Naive thymus-derived CD4-positive, alpha-beta T cell (primary cell): ENCODE data around the gene PTPRG. TPM values are rescaled to one million over a fixed set of nuclear protein-coding genes. Genes with fewer than 3 reads are reported as not detected.

Experiments used
- ATAC-seq: fragments of 150-1000 bp; cut with Tn5 transposase; 2 replicates; pipeline ENCODE4 v1.10.0; 2021; ENCODE audit warnings: mild to moderate bottlenecking, moderate library complexity
- CTCF ChIA-PET: fragments of 350-600 bp; sonication (Branson Sonifier 250); formaldehyde crosslinking; loops from one replicate; lab custom pipeline; 2021; ENCODE audit warnings: antibody characterized with exemption; lab: Charles Lee
- POLR2A ChIA-PET: fragments of 350-600 bp; sonication (Branson Sonifier 250); formaldehyde crosslinking; loops from one replicate; lab custom pipeline; 2021; ENCODE audit warnings: antibody characterized with exemption, inconsistent platforms; lab: Charles Lee
- DNase-seq, 9 donors: peaks; one replicate each; pipeline versions ENCODE4 v3.0.0 to v3.0.0-alpha.2; 2020 to 2022; ENCODE audit warnings: mixed read lengths in 1 of 9
- H3K27ac ChIP-seq: one replicate; pipeline ENCODE4 v1.7.0; 2013; ENCODE audit warnings: mild to moderate bottlenecking, low read depth, low read length, moderate library complexity
- H3K27me3 ChIP-seq, 2 donors: one replicate each; pipeline ENCODE4 v1.7.0; 2013; ENCODE audit warnings: low read length in 2 of 2, mild to moderate bottlenecking in 2 of 2, moderate library complexity in 2 of 2; ENCODE audit not compliant: control insufficient read depth in 2 of 2, insufficient read depth in 2 of 2
- H3K36me3 ChIP-seq, 3 experiments: 1 replicate in 2 of 3; 2 replicates in 1 of 3; pipeline ENCODE4 v1.7.0; 2013; ENCODE audit warnings: low read length in 3 of 3, mild to moderate bottlenecking in 3 of 3, moderate library complexity in 1 of 3; ENCODE audit not compliant: insufficient read depth in 3 of 3, control insufficient read depth in 2 of 3
- H3K4me1 ChIP-seq, 2 donors: one replicate each; pipeline ENCODE4 v1.7.0; 2013; ENCODE audit warnings: low read length in 2 of 2, mild to moderate bottlenecking in 2 of 2, moderate library complexity in 1 of 2; ENCODE audit not compliant: control insufficient read depth in 2 of 2, insufficient read depth in 2 of 2
- H3K4me3 ChIP-seq: 2 replicates; pipeline ENCODE4 v1.7.0; 2013; ENCODE audit warnings: mild to moderate bottlenecking, low read length
- H3K9me3 ChIP-seq, 3 experiments: 1 replicate in 2 of 3; 2 replicates in 1 of 3; pipeline ENCODE4 v1.7.0; 2013; ENCODE audit warnings: low read length in 3 of 3; ENCODE audit not compliant: control insufficient read depth in 2 of 3
- H3K27ac Mint-ChIP-seq, 9 donors: one replicate each; pipeline ENCODE4 v1.8.0; 2020 to 2022; ENCODE audit warnings: mixed read lengths in 9 of 9, mild to moderate bottlenecking in 8 of 9, moderate library complexity in 5 of 9, inconsistent platforms in 2 of 9
- H3K27me3 Mint-ChIP-seq, 5 donors: one replicate each; pipeline ENCODE4 v1.8.0; 2021 to 2022; ENCODE audit warnings: mixed read lengths in 5 of 5, mild to moderate bottlenecking in 1 of 5
- H3K36me3 Mint-ChIP-seq, 5 donors: one replicate each; pipeline ENCODE4 v1.8.0; 2020 to 2022; ENCODE audit warnings: mixed read lengths in 5 of 5, mild to moderate bottlenecking in 3 of 5, inconsistent platforms in 1 of 5
- H3K4me1 Mint-ChIP-seq, 7 donors: one replicate each; pipeline ENCODE4 v1.8.0; 2020 to 2022; ENCODE audit warnings: mixed read lengths in 7 of 7, mild to moderate bottlenecking in 3 of 7, inconsistent platforms in 1 of 7
- H3K4me3 Mint-ChIP-seq, 10 donors: one replicate each; pipeline ENCODE4 v1.8.0; 2020 to 2022; ENCODE audit warnings: mild to moderate bottlenecking in 10 of 10, mixed read lengths in 10 of 10, moderate library complexity in 6 of 10, inconsistent platforms in 2 of 10
- H3K9me3 Mint-ChIP-seq, 11 donors: one replicate each; pipeline ENCODE4 v1.8.0; 2020 to 2022; ENCODE audit warnings: mixed read lengths in 11 of 11, mild to moderate bottlenecking in 4 of 11, inconsistent platforms in 1 of 11, moderate library complexity in 1 of 11
- intact Hi-C, 2 donors: fragments of 100-400 bp; cut with micrococcal nuclease; formaldehyde crosslinking; loops; one replicate each; pipeline ENCODE4 v1.15.1; 2023
- polyA plus RNA-seq, 2 donors: library from polyadenylated mRNA; unstranded; fragments of 300-500 nt; fragmentation: Illumina TruSeq; gene quantifications; one replicate each; pipeline ENCODE4 v1.2.3, GENCODE V29; 2021
- total RNA-seq, 6 experiments: library from RNA in 5 of 6; stranded (reverse) in 5 of 6; gene quantifications; 1 replicate in 5 of 6; 2 replicates in 1 of 6; pipeline ENCODE4 v1.2.3 and lab custom pipeline; 2021 to 2026

The PTPRG gene
- total and polyA plus RNA-seq, 7 experiments from 2014 or later: 0.17 to 1.7 TPM; not detected in 5

DNA sequence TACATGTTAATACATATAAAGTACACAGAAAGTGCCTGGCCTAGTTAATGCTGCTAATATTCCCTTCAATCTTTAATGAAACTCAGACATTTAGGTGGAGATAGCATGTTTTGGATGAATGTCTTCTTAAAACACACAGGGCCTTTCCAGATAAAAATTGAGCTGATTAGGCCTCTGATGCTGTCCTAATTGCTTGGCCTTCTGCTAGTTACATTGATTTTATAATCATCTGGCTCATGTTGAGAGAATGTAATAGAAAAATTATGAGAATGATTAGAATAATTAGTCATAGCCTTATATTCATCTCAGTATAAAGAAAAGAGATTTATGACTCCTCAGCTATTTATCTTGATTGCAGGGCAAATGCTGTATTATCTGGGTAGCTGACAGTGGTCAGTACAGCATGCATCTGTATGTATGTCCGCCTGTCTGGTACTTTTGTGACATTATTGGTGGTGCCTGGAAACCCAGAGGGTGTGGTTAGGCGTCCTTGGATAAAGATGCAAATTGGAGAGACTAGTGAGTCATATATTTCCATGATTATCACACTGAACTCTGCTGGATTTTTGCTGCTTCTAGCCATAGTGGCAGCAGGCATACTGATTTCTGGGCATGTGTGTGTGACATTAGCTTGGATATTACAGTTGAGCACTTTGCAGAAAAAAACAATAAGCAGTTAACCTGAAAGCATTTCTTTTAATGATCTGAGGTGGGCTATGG is 691.2 kb downstream of the PTPRG start:
- POLR2A ChIA-PET: no interaction called here
- H3K36me3 ChIP-seq: no peaks in the 10 kb centered on the region
- peaks cover 0 to 18% (median 9%) of the 10 kb centered on the region in 5 donors for H3K27me3 Mint-ChIP-seq
- DNase-seq (no peak), ATAC-seq (no peak)
- no peaks in the 10 kb centered on the region for H3K27me3 ChIP-seq
- H3K27ac Mint-ChIP-seq: no peak overlapping the region
- no peaks in the 10 kb centered on the region for H3K36me3 Mint-ChIP-seq
- H3K27ac ChIP-seq: no peak overlapping the region
- CTCF ChIA-PET: no interaction called here
- H3K9me3 ChIP-seq: no peaks in the 10 kb centered on the region
- no peaks in the 10 kb centered on the region for H3K4me1 Mint-ChIP-seq
- no peaks in the 10 kb centered on the region for H3K4me1 ChIP-seq
- H3K9me3 Mint-ChIP-seq: no peaks in the 10 kb centered on the region
- intact Hi-C loops: no loop called here
- no peak overlapping the region for H3K4me3 ChIP-seq
- no peak overlapping the region for H3K4me3 Mint-ChIP-seq

DNA sequence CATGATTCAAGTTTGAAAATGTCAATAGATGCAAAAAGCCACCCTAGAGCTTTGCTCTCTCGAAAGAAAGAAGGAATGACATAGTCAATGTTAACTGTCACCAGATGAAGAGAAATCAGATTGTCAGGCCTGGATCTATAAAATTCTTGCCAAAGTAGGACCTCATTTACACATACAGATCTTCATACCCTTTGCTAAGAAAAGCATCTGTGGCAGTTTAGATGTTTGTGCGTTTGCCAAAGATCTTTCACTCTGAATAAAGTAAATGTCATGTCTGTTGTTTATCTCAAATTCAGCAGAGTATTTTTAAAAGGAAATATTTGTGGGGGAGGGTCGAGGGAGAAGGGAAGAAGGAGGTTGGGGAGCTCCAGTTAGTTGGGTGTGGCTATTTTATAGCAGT is 692.6 kb downstream of the PTPRG start:
- Mint-ChIP-seq H3K9me3 (peaks cover 0 to 1% (median 0%) of the 10 kb centered on the region in 11 donors), H3K36me3 (no peaks in the 10 kb centered on the region), H3K4me1 (no peaks in the 10 kb centered on the region), H3K27ac (no peak overlapping the region), H3K4me3 (no peak overlapping the region), H3K27me3 (peaks cover 0 to 11% (median 8%) of the 10 kb centered on the region in 5 donors)
- no peak overlapping the region for H3K27ac ChIP-seq
- no peaks in the 10 kb centered on the region for H3K4me1 ChIP-seq
- POLR2A ChIA-PET: no interaction called here
- no peaks in the 10 kb centered on the region for H3K36me3 ChIP-seq
- CTCF ChIA-PET: no interaction called here
- H3K27me3 ChIP-seq: no peaks in the 10 kb centered on the region
- no peak overlapping the region for H3K4me3 ChIP-seq
- intact Hi-C loops: no loop called here
- DNase-seq (no peak), ATAC-seq (no peak)
- H3K9me3 ChIP-seq: no peaks in the 10 kb centered on the region

DNA sequence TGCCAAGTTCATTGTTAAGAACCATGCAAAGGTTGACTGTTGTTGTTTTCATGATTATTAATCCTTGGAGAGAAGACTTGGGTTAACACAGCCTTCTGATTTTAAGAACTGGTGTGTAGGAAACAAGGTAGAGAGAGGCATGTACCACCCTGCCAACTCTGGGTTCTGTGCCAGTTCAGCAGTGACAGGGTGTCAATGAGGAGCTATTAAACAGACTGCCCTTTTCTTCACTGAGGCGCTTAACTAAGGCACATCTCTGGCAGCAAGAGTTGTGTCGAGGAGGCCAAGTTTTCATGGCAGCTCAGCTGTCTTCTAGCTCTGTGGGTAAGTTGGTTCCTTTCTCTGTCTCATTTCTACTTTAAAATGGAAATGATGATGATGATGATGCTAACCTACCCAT is 694.4 kb downstream of the PTPRG start:
- H3K27ac ChIP-seq: no peak overlapping the region
- H3K27ac Mint-ChIP-seq: no peak overlapping the region
- no peak overlapping the region for H3K4me3 Mint-ChIP-seq
- H3K36me3 Mint-ChIP-seq: no peaks in the 10 kb centered on the region
- CTCF ChIA-PET: no interaction called here
- POLR2A ChIA-PET: no interaction called here
- H3K4me1 Mint-ChIP-seq: no peaks in the 10 kb centered on the region
- no peaks in the 10 kb centered on the region for H3K4me1 ChIP-seq
- peaks cover 0 to 16% (median 5%) of the 10 kb centered on the region in 5 donors for H3K27me3 Mint-ChIP-seq
- H3K4me3 ChIP-seq: no peak overlapping the region
- peaks cover 0 to 6% (median 0%) of the 10 kb centered on the region in 11 donors for H3K9me3 Mint-ChIP-seq
- intact Hi-C loops: no loop called here
- H3K9me3 ChIP-seq: no peaks in the 10 kb centered on the region
- H3K36me3 ChIP-seq: no peaks in the 10 kb centered on the region
- no peaks in the 10 kb centered on the region for H3K27me3 ChIP-seq
- ATAC-seq: no peak
- no peak for DNase-seq

DNA sequence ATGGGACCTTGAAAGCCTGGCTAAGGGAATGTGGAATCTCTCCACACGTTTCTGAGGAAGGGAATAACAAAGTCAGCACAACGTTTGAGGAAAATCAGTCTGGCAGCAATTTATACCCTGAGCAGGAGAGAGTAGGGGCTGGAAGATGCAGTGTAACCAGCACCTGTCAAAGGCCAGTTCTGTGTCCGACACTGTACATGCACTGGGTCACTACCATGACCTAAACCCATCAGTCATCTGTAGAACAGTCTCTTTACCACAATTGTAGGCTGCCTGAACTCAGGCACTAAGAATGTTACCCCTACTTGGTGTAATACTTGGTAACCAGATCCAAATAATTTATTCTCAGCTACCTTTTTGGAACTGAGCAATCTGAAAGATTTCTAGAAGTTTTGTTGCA is 698.6 kb downstream of the PTPRG start:
- H3K4me1 ChIP-seq: no peaks in the 10 kb centered on the region
- ChIA-PET POLR2A (no interaction called here), CTCF (no interaction called here)
- no peak overlapping the region for H3K4me3 ChIP-seq
- H3K9me3 ChIP-seq: no peaks in the 10 kb centered on the region
- H3K36me3 Mint-ChIP-seq: no peaks in the 10 kb centered on the region
- peaks cover 0 to 6% (median 0%) of the 10 kb centered on the region in 11 donors for H3K9me3 Mint-ChIP-seq
- intact Hi-C loops: no loop called here
- no peaks in the 10 kb centered on the region for H3K4me1 Mint-ChIP-seq
- H3K36me3 ChIP-seq: no peaks in the 10 kb centered on the region
- H3K27ac Mint-ChIP-seq: no peak overlapping the region
- H3K27ac ChIP-seq: no peak overlapping the region
- no peak overlapping the region for H3K4me3 Mint-ChIP-seq
- peaks cover 0 to 16% (median 5%) of the 10 kb centered on the region in 5 donors for H3K27me3 Mint-ChIP-seq
- ATAC-seq (no peak), DNase-seq (no peak)
- H3K27me3 ChIP-seq: no peaks in the 10 kb centered on the region

DNA sequence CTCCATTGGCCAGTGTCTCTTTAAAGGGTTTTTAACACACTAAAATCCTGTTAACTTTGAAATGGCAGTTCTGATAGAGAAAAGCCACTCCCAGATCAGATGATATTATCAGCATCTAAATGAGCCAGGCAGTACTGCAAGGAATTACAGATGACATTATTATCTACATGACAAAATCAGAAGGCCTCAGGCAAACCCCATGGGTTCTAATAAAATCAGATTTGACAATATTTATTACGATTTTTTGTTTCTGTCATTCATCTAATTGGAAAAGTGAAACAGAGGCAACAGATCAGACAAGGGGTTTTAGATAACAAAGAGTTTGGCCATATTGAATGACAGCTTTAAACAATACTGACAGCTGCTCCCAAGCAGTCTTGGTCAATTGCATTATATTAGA is 699.3 kb downstream of the PTPRG start:
- no peaks in the 10 kb centered on the region for H3K36me3 ChIP-seq
- no peaks in the 10 kb centered on the region for H3K27me3 ChIP-seq
- Mint-ChIP-seq H3K27me3 (peaks cover 0 to 16% (median 5%) of the 10 kb centered on the region in 5 donors), H3K4me3 (no peak overlapping the region), H3K4me1 (no peaks in the 10 kb centered on the region), H3K9me3 (peaks cover 0 to 6% (median 0%) of the 10 kb centered on the region in 11 donors), H3K36me3 (no peaks in the 10 kb centered on the region), H3K27ac (no peak overlapping the region)
- H3K9me3 ChIP-seq: no peaks in the 10 kb centered on the region
- ChIA-PET POLR2A (no interaction called here), CTCF (no interaction called here)
- H3K27ac ChIP-seq: no peak overlapping the region
- DNase-seq (no peak), ATAC-seq (no peak)
- H3K4me1 ChIP-seq: no peaks in the 10 kb centered on the region
- intact Hi-C loops: no loop called here
- H3K4me3 ChIP-seq: no peak overlapping the region

DNA sequence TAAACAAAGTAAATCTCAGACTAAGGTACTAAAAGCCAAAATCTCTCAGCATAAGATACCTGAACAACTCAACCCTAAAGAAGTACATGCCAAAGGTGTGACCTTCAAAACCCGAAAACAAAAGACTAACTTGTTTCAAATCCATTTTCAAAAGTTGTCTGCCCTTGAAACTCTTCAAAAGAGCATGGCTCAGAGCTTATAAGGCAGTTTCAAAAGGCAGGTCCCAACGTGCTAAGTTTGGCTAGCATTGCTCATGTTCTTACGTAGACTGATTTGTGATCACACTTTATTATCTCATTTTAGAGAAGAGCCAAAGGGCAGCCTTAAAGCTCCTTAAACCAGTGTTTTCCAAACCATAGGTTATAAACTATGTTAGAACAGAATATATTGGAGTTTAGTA is 699.8 kb downstream of the PTPRG start:
- no peak for ATAC-seq
- Mint-ChIP-seq H3K4me3 (no peak overlapping the region), H3K4me1 (no peaks in the 10 kb centered on the region), H3K27me3 (peaks cover 0 to 16% (median 5%) of the 10 kb centered on the region in 5 donors), H3K36me3 (no peaks in the 10 kb centered on the region), H3K9me3 (peaks cover 0 to 6% (median 0%) of the 10 kb centered on the region in 11 donors), H3K27ac (no peak overlapping the region)
- H3K9me3 ChIP-seq: no peaks in the 10 kb centered on the region
- H3K27me3 ChIP-seq: no peaks in the 10 kb centered on the region
- CTCF ChIA-PET: no interaction called here
- no peaks in the 10 kb centered on the region for H3K4me1 ChIP-seq
- no peak overlapping the region for H3K4me3 ChIP-seq
- DNase-seq: no peak
- POLR2A ChIA-PET: no interaction called here
- intact Hi-C loops: no loop called here
- no peak overlapping the region for H3K27ac ChIP-seq
- H3K36me3 ChIP-seq: no peaks in the 10 kb centered on the region

DNA sequence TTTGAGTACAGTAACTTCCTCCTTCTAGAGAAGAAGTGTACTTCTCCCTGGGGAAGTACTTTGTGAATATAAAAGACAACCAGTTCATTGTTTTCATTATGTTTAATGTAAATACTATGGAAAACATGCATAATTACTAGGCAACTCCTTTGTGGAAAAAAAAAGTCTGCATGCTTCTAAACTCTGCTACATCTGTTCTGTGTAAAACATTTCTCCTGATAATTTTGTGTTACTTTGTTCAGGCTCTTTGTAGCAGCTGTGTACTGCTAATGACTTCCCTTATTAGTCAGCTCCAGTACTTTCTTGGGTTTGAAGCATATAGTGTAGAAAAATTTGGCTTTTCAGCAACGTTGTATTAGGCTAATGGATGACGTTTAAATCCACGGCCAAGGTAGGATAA is 700.4 kb downstream of the PTPRG start:
- CTCF ChIA-PET: no interaction called here
- H3K36me3 ChIP-seq: no peaks in the 10 kb centered on the region
- DNase-seq (no peak), ATAC-seq (no peak)
- H3K4me3 ChIP-seq: no peak overlapping the region
- Mint-ChIP-seq H3K4me1 (no peaks in the 10 kb centered on the region), H3K9me3 (peaks cover 0 to 6% (median 0%) of the 10 kb centered on the region in 11 donors), H3K36me3 (no peaks in the 10 kb centered on the region), H3K27ac (no peak overlapping the region), H3K27me3 (peaks cover 0 to 16% (median 5%) of the 10 kb centered on the region in 5 donors), H3K4me3 (no peak overlapping the region)
- H3K4me1 ChIP-seq: no peaks in the 10 kb centered on the region
- intact Hi-C loops: no loop called here
- no peaks in the 10 kb centered on the region for H3K27me3 ChIP-seq
- no peak overlapping the region for H3K27ac ChIP-seq
- POLR2A ChIA-PET: no interaction called here
- H3K9me3 ChIP-seq: no peaks in the 10 kb centered on the region
